Fibroblast of lung (primary cell): ENCODE data around the gene NFIC.
"Not testable (repeated sequence)": the region's sequence is repeated elsewhere in the genome, so short reads cannot be mapped to it uniquely, and the experiment has no call there.

ENCODE experiments used
- EZH2 ChIP-seq: IDR thresholded peaks from 2 replicates; pipeline ENCODE4 v1.5.1; 2012; ENCODE audit warnings: low read length, control low read depth, mild to moderate bottlenecking; ENCODE audit errors: missing control alignments
- TF ChIP-seq, protein P1 (sequence below), 2 donors: IDR thresholded peaks in 1 of 2; conservative IDR thresholded peaks in 1 of 2; 1 replicate in 1 of 2; 2 replicates in 1 of 2; pipeline ENCODE4 v1.5.1; 2011 to 2012; ENCODE audit warnings: low read length in 2 of 2, control low read depth in 1 of 2, inconsistent platforms in 1 of 2, low read depth in 1 of 2, mild to moderate bottlenecking in 1 of 2

GRCh38 chr19:3399311-3399710 is 32.9 kb downstream of the NFIC start:
- TF ChIP-seq, protein P1, sequence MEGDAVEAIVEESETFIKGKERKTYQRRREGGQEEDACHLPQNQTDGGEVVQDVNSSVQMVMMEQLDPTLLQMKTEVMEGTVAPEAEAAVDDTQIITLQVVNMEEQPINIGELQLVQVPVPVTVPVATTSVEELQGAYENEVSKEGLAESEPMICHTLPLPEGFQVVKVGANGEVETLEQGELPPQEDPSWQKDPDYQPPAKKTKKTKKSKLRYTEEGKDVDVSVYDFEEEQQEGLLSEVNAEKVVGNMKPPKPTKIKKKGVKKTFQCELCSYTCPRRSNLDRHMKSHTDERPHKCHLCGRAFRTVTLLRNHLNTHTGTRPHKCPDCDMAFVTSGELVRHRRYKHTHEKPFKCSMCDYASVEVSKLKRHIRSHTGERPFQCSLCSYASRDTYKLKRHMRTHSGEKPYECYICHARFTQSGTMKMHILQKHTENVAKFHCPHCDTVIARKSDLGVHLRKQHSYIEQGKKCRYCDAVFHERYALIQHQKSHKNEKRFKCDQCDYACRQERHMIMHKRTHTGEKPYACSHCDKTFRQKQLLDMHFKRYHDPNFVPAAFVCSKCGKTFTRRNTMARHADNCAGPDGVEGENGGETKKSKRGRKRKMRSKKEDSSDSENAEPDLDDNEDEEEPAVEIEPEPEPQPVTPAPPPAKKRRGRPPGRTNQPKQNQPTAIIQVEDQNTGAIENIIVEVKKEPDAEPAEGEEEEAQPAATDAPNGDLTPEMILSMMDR (conservative IDR thresholded peaks at IDR 0.05 in 1 of 2, IDR thresholded peaks at IDR 0.05 in 1 of 2; ENCODE audit: low read depth in 1 of 2, low read length in 2 of 2): not testable (repeated sequence)
- not testable (repeated sequence) for TF ChIP-seq EZH2
